Skeletal muscle tissue (tissue), 4 donors: ENCODE measurements around the gene BMPR1B. TPM values are rescaled to one million over a fixed set of nuclear protein-coding genes. Genes with fewer than 3 reads are reported as not detected.

Experiments
- H3K27ac ChIP-seq: one replicate; pipeline ENCODE4 v1.7.0; 2013; ENCODE audit warnings: mild to moderate bottlenecking, low read depth, low read length, inconsistent platforms
- H3K27me3 ChIP-seq, 3 donors: one replicate each; pipeline ENCODE4 v1.7.0; 2013; ENCODE audit warnings: low read length in 3 of 3; ENCODE audit not compliant: control insufficient read depth in 3 of 3, insufficient read depth in 3 of 3
- H3K36me3 ChIP-seq, 3 donors: one replicate each; pipeline ENCODE4 v1.7.0; 2013; ENCODE audit warnings: low read length in 3 of 3; ENCODE audit not compliant: control insufficient read depth in 3 of 3, insufficient read depth in 3 of 3
- H3K4me1 ChIP-seq, 3 donors: one replicate each; pipeline ENCODE4 v1.7.0; 2013; ENCODE audit warnings: low read length in 3 of 3, mild to moderate bottlenecking in 3 of 3; ENCODE audit not compliant: control insufficient read depth in 3 of 3, insufficient read depth in 3 of 3
- H3K4me3 ChIP-seq, 3 donors: one replicate each; pipeline ENCODE4 v1.7.0; 2013; ENCODE audit warnings: low read length in 3 of 3
- H3K9ac ChIP-seq, 3 donors: one replicate each; pipeline ENCODE4 v1.7.0; 2013; ENCODE audit warnings: low read length in 3 of 3, mild to moderate bottlenecking in 3 of 3, moderate library complexity in 2 of 3, low read depth in 1 of 3
- H3K9me3 ChIP-seq, 3 donors: one replicate each; pipeline ENCODE4 v1.7.0; 2013; ENCODE audit warnings: low read length in 3 of 3; ENCODE audit not compliant: control insufficient read depth in 3 of 3
- total RNA-seq: library from RNA; depleted of rRNA; stranded (reverse); fragments of >200 nt; gene quantifications from one replicate; pipeline ENCODE4 v1.2.3, GENCODE V29; 2014
- donor health status: Osteomylitis.

BMPR1B gene
- total RNA-seq, 1 donor from 2014 or later: 22.4 TPM

DNA sequence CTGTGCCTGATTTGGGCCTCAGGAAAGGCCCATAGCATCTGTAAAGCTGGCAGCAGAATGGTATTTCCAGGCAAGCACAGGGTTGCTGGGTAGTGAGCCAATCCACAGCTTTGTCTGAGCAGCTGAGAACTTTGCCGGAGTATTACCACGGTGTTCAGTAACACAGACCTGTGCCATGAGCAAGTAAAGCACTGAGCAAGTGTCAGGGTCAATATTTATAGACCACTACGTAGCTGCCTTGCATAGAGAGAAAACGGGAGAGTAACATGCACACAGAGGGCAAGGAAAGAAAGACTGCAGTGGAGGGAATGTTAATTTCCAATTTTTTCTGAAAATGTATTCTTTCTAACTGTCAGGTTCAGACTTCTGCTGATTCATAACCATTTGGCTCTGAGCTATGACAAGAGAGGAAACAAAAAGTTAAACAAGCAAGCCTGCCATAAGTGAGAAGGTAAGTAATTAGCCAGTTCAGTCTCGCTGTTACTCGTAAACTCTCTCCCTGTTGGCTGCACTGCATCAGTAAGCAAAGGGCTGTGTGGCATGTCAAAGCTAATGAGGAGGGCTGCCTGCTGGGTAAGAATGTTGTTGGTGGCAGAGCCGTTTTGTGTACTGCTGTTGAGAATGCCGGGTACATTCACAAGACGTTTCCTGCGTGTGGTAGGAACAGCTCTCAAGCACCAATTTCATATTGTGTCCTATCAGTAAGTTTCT, 238.1 kb downstream of the BMPR1B start:
- no peaks in the 10 kb centered on the region for H3K9me3 ChIP-seq
- peak overlapping the region; percentile 82 to 94 (median 86) for H3K9ac ChIP-seq
- H3K27me3 ChIP-seq: no peaks in the 10 kb centered on the region
- peak overlapping the region; percentile 74 to 77 (median 75) for H3K4me3 ChIP-seq
- H3K4me1 ChIP-seq: peaks cover 0 to 3% (median 3%) of the 10 kb centered on the region in 3 donors
- H3K27ac ChIP-seq: peak overlapping the region; percentile 95
- no peaks in the 10 kb centered on the region for H3K36me3 ChIP-seq

DNA sequence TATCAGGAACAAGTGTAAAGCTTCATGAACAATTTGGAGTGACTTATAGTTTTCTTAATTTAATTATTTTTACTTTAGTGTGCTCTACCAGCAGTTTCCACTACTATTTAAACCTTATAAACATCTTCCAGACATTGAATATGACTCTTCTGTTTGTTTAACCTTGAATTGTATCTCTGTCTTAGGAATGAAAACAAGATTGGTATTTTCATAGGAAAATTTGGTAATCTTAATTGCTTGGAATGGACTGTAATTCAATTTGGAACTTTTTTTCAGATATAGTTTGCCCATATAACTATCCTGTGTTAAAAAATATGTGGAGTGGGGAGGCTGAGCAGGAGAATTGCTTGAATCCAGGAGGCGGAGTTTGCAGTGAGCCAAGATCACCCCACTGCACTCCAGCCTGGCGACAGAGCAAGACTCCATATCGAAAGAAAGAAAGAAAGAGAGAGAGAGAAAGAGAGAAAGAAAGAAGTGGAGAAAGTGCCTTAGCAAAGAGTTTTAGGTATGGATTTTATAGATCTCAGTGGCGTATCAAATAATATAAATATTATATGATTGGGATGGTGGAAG, 242.4 kb downstream of the BMPR1B start:
- no peak overlapping the region for H3K27ac ChIP-seq
- H3K27me3 ChIP-seq: no peaks in the 10 kb centered on the region
- H3K36me3 ChIP-seq: no peaks in the 10 kb centered on the region
- H3K4me3 ChIP-seq: no peak overlapping the region
- no peak overlapping the region for H3K9ac ChIP-seq
- no peaks in the 10 kb centered on the region for H3K9me3 ChIP-seq
- H3K4me1 ChIP-seq: peaks cover 3 to 4% (median 3%) of the 10 kb centered on the region in 3 donors

DNA sequence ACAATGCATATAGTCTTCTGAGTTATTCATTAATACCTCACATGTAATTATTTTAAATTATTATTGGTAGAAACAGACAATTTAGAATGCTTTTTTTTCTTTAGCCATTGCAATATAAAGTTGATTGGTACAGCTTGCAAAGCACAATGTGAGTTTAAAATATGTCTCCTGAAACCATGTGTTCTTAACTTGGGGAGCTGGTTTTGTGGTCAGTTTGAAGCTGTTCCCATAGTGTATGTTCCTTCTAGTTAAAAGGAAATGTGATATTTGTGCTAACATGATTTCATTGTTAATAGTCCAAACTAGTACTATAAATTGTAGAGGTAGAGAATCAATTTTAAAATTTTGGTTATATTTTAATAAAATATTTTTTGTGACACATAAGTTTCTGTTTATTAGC, 247.2 kb downstream of the BMPR1B start:
- H3K27ac ChIP-seq: no peak overlapping the region
- H3K9ac ChIP-seq: no peak overlapping the region
- no peak overlapping the region for H3K4me3 ChIP-seq
- H3K27me3 ChIP-seq: no peaks in the 10 kb centered on the region
- no peaks in the 10 kb centered on the region for H3K36me3 ChIP-seq
- H3K4me1 ChIP-seq: peaks cover 0 to 4% (median 0%) of the 10 kb centered on the region in 3 donors
- no peaks in the 10 kb centered on the region for H3K9me3 ChIP-seq

DNA sequence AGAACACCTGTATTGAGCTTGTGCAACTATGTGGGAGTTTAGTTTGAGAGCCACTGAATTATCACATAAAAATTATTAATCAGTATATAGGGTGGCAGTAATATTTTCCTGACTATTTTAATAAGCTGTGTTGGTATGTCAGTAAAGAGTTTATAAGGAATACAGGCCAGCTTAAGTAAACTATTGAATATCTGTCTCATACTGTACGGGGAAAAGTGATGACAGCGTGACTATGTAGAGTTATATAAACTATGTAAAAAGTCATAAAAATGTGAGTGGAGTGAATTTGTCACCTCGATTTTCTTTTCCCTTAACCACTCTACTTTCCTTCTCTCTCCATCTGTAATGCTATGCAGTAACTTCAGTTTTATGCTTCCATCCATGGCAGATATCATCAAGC, 250.2 kb downstream of the BMPR1B start:
- Histone ChIP-seq H3K27me3 (no peaks in the 10 kb centered on the region), H3K4me1 (no peaks in the 10 kb centered on the region), H3K9me3 (no peaks in the 10 kb centered on the region), H3K4me3 (no peak overlapping the region), H3K36me3 (no peaks in the 10 kb centered on the region), H3K9ac (no peak overlapping the region), H3K27ac (no peak overlapping the region)

DNA sequence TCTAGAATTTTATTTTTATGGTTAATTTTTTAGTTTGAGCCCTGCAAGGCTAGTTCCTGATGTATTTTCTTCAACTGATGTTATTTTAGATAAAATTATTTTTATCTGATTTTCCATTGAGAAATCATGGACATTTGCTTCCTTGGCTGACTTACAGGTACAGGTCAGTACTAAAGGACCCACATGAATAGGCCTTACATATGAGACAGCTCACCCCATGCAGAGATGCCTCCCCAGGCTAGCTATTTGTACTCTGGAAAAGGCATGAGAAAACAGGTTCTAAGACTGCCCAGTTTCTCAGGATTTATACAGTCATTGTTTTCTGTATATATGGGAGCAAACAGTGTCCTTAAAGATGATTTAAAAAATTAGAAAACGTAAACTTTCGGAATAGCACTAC, 255.5 kb downstream of the BMPR1B start:
- Histone ChIP-seq H3K4me3 (no peak overlapping the region), H3K27ac (no peak overlapping the region), H3K36me3 (no peaks in the 10 kb centered on the region), H3K27me3 (no peaks in the 10 kb centered on the region), H3K9me3 (no peaks in the 10 kb centered on the region), H3K9ac (no peak overlapping the region), H3K4me1 (no peaks in the 10 kb centered on the region)

DNA sequence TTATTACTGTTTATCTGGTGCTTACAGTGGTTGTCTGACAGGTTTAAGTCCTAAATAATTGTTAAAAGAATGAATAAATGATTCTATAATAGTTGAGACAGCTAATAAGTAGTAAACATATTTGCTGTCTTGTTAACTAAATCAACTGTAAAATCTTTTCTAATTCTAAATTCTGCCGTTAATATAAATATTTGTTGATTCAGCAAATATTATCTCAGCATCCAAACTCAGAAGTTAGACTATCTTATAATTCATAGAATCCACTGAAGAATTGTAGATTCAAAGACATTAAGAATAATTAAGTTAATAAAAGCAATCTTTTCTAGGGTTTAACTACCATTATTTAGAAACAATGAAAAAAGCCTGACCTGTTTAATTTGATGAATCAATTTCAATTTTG, 256.3 kb downstream of the BMPR1B start:
- Histone ChIP-seq H3K9ac (no peak overlapping the region), H3K27me3 (no peaks in the 10 kb centered on the region), H3K4me3 (no peak overlapping the region), H3K4me1 (no peaks in the 10 kb centered on the region), H3K9me3 (no peaks in the 10 kb centered on the region), H3K36me3 (no peaks in the 10 kb centered on the region), H3K27ac (no peak overlapping the region)

DNA sequence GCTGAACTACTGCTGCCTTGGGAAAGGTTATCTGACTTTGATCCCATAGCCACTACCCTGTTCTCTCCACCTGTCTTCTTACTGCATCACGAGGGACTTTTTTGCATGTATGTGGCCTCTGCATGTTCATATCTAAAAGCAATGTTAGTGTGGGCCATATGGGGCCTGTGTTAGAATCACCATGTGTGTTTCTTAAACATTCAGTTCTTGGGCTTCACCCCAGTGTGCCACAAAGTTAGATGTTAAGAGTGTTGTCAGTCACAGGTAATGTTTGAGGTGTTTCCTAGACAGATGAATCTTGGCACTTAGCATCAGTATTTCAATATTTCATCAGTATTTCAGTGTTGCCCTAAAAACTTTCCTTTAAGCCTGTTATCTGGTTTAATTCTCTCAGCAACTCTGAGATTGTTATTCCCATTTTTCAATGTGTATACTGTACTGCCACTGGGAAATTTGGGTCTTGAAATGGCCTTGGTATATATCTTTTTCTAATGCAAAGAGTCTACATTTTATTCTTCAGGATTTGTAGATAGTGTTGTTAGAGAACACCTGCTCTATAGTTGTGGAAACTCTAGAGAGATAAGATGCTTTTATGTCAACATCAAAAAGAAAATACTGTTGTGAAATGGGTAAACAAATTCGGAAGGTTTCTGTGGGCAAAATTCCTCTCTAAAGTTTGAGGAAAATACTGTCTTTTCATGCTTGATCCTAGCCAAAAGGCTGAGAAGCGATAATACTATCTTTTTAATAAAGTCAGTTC, 259.7 kb downstream of the BMPR1B start:
- Histone ChIP-seq H3K36me3 (no peaks in the 10 kb centered on the region), H3K4me3 (no peak overlapping the region), H3K4me1 (no peaks in the 10 kb centered on the region), H3K27me3 (no peaks in the 10 kb centered on the region), H3K27ac (no peak overlapping the region), H3K9ac (no peak overlapping the region), H3K9me3 (no peaks in the 10 kb centered on the region)

DNA sequence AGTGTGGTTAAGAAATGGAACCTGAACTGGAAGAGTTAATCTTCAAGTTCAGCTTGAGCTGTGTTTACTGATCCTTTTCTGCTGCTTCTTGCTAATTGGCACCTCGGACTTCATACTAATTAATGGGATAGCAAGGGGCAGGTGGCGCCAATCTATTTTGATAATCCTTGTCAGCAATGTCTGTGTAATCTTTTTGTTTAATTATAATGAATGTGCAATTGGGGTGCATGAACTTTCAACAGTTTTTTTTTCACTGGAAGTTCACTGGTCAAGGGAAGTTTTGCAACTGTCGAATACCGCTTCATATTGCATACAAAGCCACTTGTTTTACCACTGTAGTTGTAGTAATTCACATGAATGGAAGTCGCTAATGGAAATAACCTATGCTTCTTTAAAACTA, 261.0 kb downstream of the BMPR1B start:
- no peak overlapping the region for H3K9ac ChIP-seq
- H3K36me3 ChIP-seq: no peaks in the 10 kb centered on the region
- H3K4me1 ChIP-seq: peaks cover 0 to under 1% (median 0%) of the 10 kb centered on the region in 3 donors
- no peak overlapping the region for H3K27ac ChIP-seq
- no peaks in the 10 kb centered on the region for H3K27me3 ChIP-seq
- no peak overlapping the region for H3K4me3 ChIP-seq
- H3K9me3 ChIP-seq: no peaks in the 10 kb centered on the region

DNA sequence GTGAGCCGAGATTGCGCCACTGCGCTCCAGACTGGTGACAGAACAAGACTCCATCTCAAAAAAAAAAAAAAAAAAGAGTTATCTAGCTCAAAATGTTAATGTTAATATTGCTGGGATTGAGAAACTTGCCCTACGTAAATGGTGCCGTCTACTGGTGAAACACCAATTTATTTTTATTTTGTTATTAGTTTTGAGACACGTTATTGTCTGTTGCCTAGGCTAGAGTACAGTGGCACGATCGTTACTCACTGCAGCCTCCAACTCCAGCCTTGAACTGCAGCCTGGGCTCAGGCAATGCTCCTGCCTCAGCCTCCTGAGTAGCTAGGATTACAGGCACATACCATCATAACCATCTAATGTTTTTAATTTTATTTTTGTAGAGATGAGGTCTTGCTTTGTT, 262.8 kb downstream of the BMPR1B start:
- H3K4me3 ChIP-seq: no peak overlapping the region
- H3K27me3 ChIP-seq: no peaks in the 10 kb centered on the region
- no peaks in the 10 kb centered on the region for H3K36me3 ChIP-seq
- H3K27ac ChIP-seq: no peak overlapping the region
- no peaks in the 10 kb centered on the region for H3K9me3 ChIP-seq
- peaks cover 0 to 3% (median 0%) of the 10 kb centered on the region in 3 donors for H3K4me1 ChIP-seq
- H3K9ac ChIP-seq: no peak overlapping the region

DNA sequence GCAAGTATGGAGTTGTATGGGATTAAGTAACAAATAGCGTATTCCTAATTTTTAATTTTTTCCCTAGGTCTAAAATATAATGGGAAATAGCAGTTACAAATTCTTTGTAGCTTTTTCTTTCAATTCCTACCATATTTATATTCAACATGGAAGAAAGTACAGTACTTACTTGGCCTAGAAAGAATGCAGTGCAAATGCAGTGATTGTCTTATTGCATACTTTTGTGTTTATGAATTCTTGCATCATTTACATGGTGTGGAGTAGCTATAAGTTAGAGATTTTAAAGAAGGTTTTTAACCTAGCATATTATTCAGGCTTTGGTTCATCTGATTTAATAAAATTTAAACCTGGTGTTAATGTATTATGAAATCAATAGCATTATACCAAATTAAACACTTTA, 263.3 kb downstream of the BMPR1B start:
- no peak overlapping the region for H3K27ac ChIP-seq
- H3K4me1 ChIP-seq: peaks cover 0 to 3% (median 0%) of the 10 kb centered on the region in 3 donors
- no peak overlapping the region for H3K4me3 ChIP-seq
- no peak overlapping the region for H3K9ac ChIP-seq
- no peaks in the 10 kb centered on the region for H3K27me3 ChIP-seq
- no peaks in the 10 kb centered on the region for H3K36me3 ChIP-seq
- no peaks in the 10 kb centered on the region for H3K9me3 ChIP-seq
